Psoas muscle (tissue), 8 donors: Measurements from ENCODE around the gene AOC2. TPM values are rescaled to one million over a fixed set of nuclear protein-coding genes. Genes with fewer than 3 reads are reported as not detected.
"Not testable (repeated sequence)": the region's sequence is repeated elsewhere in the genome, so short reads cannot be mapped to it uniquely, and the experiment has no call there.

ENCODE experiments used
- ATAC-seq, 4 donors: fragments of 200-7000 bp; cut with Tn5 transposase; one replicate each; pipeline ENCODE4 v1.9.1; 2020; ENCODE audit warnings: moderate library complexity in 3 of 4, mild to moderate bottlenecking in 2 of 4
- DNase-seq, 2 donors: peaks; one replicate each; pipeline ENCODE4 v3.0.0-alpha.2; 2020
- H3K27ac ChIP-seq: fragments of 200-600 bp; one replicate; pipeline ENCODE4 v1.8.0; 2022
- H3K27me3 ChIP-seq, 3 donors: fragments of 200-600 bp in 1 of 3; one replicate each; pipeline versions ENCODE4 v1.6.1 to v1.8.0; 2013 to 2022; ENCODE audit warnings: low read length in 2 of 3, mild to moderate bottlenecking in 2 of 3, moderate library complexity in 1 of 3; ENCODE audit not compliant: insufficient read depth in 3 of 3
- H3K36me3 ChIP-seq, 2 donors: fragments of 200-600 bp in 1 of 2; one replicate each; pipeline versions ENCODE4 v1.6.1 to v1.8.0; 2013 to 2022; ENCODE audit warnings: low read depth in 1 of 2, mild to moderate bottlenecking in 1 of 2, moderate library complexity in 1 of 2; ENCODE audit not compliant: insufficient read depth in 1 of 2
- H3K4me1 ChIP-seq: fragments of 200-600 bp; one replicate; pipeline ENCODE4 v1.8.0; 2022
- H3K4me3 ChIP-seq: fragments of 200-600 bp; one replicate; pipeline ENCODE4 v1.8.0; 2022; ENCODE audit warnings: mild to moderate bottlenecking
- H3K9me3 ChIP-seq: fragments of 200-600 bp; one replicate; pipeline ENCODE4 v1.8.0; 2022
- WGBS, 3 donors: extraction: QIAGEN DNeasy Blood & Tissue Kit; methylation state at CpG; one replicate each; pipeline versions ENCODE4 v1.1.6 to v1.1.7; 2013; 5-methylcytosine and 5-hydroxymethylcytosine counted together
- intact Hi-C, 2 donors: fragments of 100-400 bp; cut with DNase I; formaldehyde crosslinking; loops; one replicate each; pipeline versions ENCODE4 v1.11.0 to v1.14.2; 2022
- polyA plus RNA-seq, 3 donors: library from polyadenylated mRNA; stranded (reverse); fragments of 200-250 nt; gene quantifications; one replicate each; pipeline ENCODE4 v1.2.3, GENCODE V29; 2013
- total RNA-seq, 4 donors: library from RNA; stranded (reverse); fragmentation: NEBNext Ultra II Directional in 2 of 4; extraction: Animal tissue kit (Norgen Biotek cat#: 25700) in 2 of 4; gene quantifications; one replicate each; pipeline versions ENCODE4 v1.2.1 to v1.2.4, GENCODE V29; 2021 to 2023
- TF ChIP-seq, protein P1 (sequence below): fragments of 200-600 bp; IDR thresholded peaks from one replicate; pipeline ENCODE4 v1.8.0; 2022; ENCODE audit warnings: antibody characterized with exemption
- donor health status: healthy with polysubstance abuse.
- donor health status: DM: no; HTN: no; CAD: no; lungs with moderate emphysema.
- donor health status: Bipolar disorder and iron deficiency.
- donor health status: healthy.
- donor health status: DM: yes; HTN: yes; CAD: no.
- donor health status: DM: no; HTN: no; CAD: no.
- donor health status: DM: no; HTN: no; CAD: no.
- donor health status: DM: yes; HTN: yes; CAD: no.

Gene AOC2
- total and polyA plus RNA-seq, 7 donors, result 0.08 to 1.6 (median 0.60) TPM

DNA sequence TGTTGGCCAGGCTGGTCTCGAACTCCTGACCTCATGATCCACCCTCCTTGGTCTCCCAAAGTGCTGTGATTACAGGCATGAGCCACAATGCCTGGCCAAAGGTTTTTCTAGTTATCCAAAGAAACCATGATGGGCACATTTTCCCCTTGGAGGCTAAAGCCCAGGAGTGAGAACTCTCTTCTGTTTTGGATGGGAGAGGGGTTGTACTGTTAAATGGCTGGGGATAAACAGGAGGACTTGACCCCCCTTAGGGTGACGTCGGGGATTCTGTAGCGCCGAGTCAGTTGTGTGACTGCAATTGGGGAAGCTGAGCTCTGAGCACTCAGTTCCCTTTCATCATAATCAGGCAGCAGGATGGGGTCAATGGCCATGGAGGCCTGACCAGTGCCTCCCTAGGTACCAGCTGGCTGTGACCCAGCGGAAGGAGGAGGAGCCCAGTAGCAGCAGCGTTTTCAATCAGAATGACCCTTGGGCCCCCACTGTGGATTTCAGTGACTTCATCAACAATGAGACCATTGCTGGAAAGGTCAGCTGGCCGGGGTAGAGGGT, 10.7 kb downstream of the AOC2 start:
- ATAC-seq (no peak), DNase-seq (no peak)
- Histone ChIP-seq H3K4me3 (peak overlapping the region; percentile 11), H3K36me3 (no peaks in the 10 kb centered on the region), H3K27ac (no peak overlapping the region), H3K27me3 (peaks cover 0 to 16% (median 0%) of the 10 kb centered on the region in 3 donors), H3K9me3 (no peaks in the 10 kb centered on the region), H3K4me1 (no peaks in the 10 kb centered on the region)
- TF ChIP-seq, protein P1, sequence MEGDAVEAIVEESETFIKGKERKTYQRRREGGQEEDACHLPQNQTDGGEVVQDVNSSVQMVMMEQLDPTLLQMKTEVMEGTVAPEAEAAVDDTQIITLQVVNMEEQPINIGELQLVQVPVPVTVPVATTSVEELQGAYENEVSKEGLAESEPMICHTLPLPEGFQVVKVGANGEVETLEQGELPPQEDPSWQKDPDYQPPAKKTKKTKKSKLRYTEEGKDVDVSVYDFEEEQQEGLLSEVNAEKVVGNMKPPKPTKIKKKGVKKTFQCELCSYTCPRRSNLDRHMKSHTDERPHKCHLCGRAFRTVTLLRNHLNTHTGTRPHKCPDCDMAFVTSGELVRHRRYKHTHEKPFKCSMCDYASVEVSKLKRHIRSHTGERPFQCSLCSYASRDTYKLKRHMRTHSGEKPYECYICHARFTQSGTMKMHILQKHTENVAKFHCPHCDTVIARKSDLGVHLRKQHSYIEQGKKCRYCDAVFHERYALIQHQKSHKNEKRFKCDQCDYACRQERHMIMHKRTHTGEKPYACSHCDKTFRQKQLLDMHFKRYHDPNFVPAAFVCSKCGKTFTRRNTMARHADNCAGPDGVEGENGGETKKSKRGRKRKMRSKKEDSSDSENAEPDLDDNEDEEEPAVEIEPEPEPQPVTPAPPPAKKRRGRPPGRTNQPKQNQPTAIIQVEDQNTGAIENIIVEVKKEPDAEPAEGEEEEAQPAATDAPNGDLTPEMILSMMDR, result no peak
- 71 to 79% (median 74%) methylated on average over 8 of the region's 8 CpGs for whole genome bisulfite sequencing, 3 donors
- intact Hi-C loops, result no loop called here

DNA sequence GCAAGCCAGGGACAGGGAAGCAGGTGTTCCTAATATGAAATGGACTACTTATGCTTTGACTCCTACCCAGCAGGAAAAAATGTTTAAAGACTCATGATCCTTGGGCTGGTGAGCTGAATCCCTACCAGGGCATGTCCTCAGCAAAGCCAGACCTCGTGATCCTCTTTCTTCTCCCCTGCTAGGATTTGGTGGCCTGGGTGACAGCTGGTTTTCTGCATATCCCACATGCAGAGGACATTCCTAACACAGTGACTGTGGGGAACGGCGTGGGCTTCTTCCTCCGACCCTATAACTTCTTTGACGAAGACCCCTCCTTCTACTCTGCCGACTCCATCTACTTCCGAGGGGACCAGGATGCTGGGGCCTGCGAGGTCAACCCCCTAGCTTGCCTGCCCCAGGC, 11.7 kb downstream of the AOC2 start:
- H3K9me3 ChIP-seq, DNase-seq, intact Hi-C loops, H3K36me3 ChIP-seq, H3K27ac ChIP-seq, ATAC-seq, H3K4me1 ChIP-seq, H3K4me3 ChIP-seq: not testable (repeated sequence)
- WGBS, 3 donors, result 69 to 80% (median 74%) methylated on average over 6 to 7 of the region's 8 CpGs
- H3K27me3 ChIP-seq, result peaks cover 0 to 16% (median 0%) of the 10 kb centered on the region in 3 donors

DNA sequence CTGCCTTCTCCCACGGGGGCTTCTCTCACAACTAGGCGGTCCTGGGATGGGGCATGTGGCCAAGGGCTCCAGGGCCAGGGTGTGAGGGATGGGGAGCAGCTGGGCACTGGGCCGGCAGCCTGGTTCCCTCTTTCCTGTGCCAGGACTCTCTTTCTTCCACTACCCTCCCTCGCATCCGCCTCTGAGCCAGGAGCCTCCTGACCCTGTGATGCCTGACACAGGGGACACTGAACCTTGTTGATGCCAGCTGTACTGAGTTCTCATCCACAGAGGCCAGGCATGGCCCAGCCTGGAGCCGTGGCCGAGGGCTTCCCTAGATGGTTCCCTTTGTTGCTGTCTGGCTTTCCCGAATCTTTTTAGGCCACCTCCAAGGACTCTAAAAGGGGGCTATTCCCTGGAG, 12.1 kb downstream of the AOC2 start:
- DNase-seq, H3K4me3 ChIP-seq, H3K27ac ChIP-seq, H3K36me3 ChIP-seq, H3K9me3 ChIP-seq, H3K4me1 ChIP-seq, ATAC-seq, intact Hi-C loops: not testable (repeated sequence)
- H3K27me3 ChIP-seq, result peaks cover 0 to 16% (median 0%) of the 10 kb centered on the region in 3 donors
- WGBS, 3 donors, result 55 to 72% (median 60%) methylated on average over 4 to 6 of the region's 8 CpGs

DNA sequence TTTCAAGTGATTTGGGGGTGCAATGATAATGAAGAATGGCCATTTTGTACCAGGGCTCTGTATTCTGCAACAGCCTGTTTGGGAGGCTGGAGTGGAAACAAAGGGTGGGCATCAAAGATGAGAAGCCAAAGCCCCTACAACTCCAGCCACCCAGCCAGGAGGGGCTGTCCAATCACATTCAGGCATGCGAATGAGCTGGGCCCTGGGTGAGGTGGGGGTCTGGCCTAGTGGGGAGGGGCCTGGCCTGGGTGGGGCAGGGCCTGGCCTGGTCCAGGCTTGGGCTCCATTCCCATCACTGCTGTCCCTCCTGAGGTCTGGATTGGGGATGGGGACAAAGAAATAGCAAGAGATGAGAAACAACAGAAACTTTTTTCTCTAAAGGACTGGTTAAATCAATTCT, 13.0 kb downstream of the AOC2 start:
- TF ChIP-seq, protein P1, result no peak
- Histone ChIP-seq H3K4me1 (no peaks in the 10 kb centered on the region), H3K4me3 (no peak overlapping the region), H3K36me3 (no peaks in the 10 kb centered on the region), H3K27ac (no peak overlapping the region), H3K27me3 (peaks cover 0 to 16% (median 0%) of the 10 kb centered on the region in 3 donors), H3K9me3 (no peaks in the 10 kb centered on the region)
- ATAC-seq, result no peak
- WGBS, 3 donors, result 83 to 100% (median 90%) methylated on average over 1 of the region's 1 CpG
- intact Hi-C loops, result no loop called here
- no peak for DNase-seq

- Histone ChIP-seq H3K9me3 (peaks cover 4% of the 10 kb centered on the region), H3K4me1 (no peaks in the 10 kb centered on the region)
Measured at GRCh38 chr17:42865638-42866094, 21.3 kb downstream of the AOC2 start.

More at GRCh38 chr17:42865638-42866094, 21.3 kb downstream of the AOC2 start:
- H3K27ac ChIP-seq, result no peak overlapping the region
- ATAC-seq (no peak), DNase-seq (no peak)
- WGBS, 3 donors, result 73 to 80% (median 79%) methylated on average over 7 of the region's 7 CpGs
- H3K27me3 ChIP-seq, result no peaks in the 10 kb centered on the region
- H3K4me3 ChIP-seq, result no peak overlapping the region
- no peaks in the 10 kb centered on the region for H3K36me3 ChIP-seq
- TF ChIP-seq, protein P1, result no peak
- intact Hi-C loops, result no loop called here
